A172 (cell line): Measurements from ENCODE around the gene MRPL34. TPM values are rescaled to one million over a fixed set of nuclear protein-coding genes. Genes with fewer than 3 reads are reported as not detected.

Experiments used
- DNase-seq: peaks from one replicate; pipeline ENCODE4 v3.0.0-alpha.2; 2015; ENCODE audit warnings: low spot score
- total RNA-seq: library from RNA; depleted of rRNA; stranded (reverse); fragments of >200 nt; shearing (Covaris generic); gene quantifications from 2 replicates; pipeline ENCODE4 v1.2.3, GENCODE V29; 2014

Gene MRPL34
- total RNA-seq, 1 experiment from 2014 or later = 183 TPM

- DNase-seq = no peak
Observed at GRCh38 chr19:17309965-17310461, 4.3 kb downstream of the MRPL34 start.

DNA sequence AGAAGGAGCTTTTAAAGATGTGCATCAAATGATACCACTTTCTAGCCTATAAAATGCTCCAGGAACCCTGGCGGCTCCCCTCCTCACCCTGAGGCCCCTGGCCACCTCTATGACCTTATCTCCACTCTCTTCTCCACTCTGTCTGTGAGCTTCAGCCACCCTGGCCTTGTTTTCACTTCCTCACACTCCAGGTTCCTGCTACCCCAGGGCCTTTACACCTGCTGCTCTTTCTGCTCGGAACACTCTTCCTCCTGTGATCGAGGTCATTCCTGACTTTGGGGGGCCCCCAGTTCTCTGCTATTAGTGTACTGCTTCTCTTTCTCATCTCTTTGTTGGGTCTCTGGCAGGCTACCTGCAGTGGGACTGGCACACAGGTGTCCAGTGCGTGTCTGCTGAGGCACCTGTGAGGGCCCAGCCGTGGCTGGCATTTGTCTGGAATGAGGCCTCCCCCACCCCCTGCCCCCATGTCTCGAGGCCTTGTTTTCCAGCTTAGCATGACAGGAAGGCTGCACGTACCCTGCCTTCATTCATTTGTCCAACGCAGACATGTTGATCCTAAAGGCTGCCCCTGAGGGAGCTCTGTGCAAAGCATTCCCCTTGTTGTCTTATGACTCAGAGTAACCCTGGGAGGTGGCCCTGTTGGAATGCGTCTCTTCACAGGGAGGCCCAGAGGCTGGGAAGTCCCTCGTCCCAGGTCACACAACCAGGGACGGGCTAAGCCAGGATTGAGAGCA is 6.0 kb downstream of the MRPL34 start:
- DNase-seq = peak; percentile 93

GRCh38 chr19:17312189-17313113 is 6.8 kb downstream of the MRPL34 start:
- DNase-seq = no peak

DNA sequence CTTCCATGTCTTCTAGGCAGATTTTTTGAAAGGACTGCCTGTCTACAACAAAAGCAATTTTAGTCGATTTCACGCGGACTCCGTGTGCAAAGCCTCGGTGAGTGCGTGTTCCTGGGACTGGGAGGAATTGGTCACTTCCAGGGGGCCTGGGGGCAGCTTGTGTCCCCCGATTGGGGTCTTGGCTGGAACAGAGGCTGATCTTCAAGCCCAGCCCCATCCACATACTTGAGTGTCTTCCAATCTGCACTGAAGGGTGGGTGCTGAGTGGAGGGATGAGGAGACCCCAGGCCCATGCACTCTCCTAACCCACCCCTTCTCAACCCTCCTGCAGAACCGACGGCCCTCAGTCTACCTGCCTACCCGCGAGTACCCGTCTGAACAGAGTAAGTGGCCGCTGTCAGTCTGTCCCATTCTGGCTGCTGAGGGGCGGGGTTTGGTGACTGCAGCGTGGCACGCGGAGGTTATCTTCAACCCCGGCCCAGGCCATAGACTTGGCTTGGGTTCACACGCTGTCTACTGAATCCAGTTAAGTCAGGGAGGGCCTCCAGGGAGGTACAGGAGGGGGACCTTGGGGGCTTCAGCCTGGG is 8.4 kb downstream of the MRPL34 start:
- DNase-seq = no peak

GRCh38 chr19:17318966-17319365 is 13.3 kb downstream of the MRPL34 start:
- no peak for DNase-seq

GRCh38 chr19:17319473-17320238 is 14.0 kb downstream of the MRPL34 start:
- no peak for DNase-seq

DNA sequence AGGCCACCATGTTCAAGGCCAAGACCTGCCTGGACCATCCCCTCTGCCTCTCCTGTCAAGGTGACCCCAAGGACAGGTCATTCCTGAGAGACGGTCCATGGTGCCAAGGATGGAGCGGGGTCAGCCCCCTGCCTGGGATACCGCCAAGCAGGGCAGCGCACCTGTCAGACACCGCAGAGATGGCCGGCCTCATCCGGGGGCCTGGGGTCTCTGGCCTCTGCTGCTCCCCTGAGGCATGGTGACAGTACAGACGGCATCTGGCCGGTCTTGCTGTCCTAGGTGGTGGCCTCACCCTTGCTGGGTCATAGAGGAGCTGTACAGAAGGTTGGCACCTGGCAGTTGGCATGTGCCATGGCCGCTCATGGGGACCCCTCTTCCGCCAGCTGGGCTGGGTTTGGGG is 14.8 kb downstream of the MRPL34 start:
- DNase-seq = no peak

DNA sequence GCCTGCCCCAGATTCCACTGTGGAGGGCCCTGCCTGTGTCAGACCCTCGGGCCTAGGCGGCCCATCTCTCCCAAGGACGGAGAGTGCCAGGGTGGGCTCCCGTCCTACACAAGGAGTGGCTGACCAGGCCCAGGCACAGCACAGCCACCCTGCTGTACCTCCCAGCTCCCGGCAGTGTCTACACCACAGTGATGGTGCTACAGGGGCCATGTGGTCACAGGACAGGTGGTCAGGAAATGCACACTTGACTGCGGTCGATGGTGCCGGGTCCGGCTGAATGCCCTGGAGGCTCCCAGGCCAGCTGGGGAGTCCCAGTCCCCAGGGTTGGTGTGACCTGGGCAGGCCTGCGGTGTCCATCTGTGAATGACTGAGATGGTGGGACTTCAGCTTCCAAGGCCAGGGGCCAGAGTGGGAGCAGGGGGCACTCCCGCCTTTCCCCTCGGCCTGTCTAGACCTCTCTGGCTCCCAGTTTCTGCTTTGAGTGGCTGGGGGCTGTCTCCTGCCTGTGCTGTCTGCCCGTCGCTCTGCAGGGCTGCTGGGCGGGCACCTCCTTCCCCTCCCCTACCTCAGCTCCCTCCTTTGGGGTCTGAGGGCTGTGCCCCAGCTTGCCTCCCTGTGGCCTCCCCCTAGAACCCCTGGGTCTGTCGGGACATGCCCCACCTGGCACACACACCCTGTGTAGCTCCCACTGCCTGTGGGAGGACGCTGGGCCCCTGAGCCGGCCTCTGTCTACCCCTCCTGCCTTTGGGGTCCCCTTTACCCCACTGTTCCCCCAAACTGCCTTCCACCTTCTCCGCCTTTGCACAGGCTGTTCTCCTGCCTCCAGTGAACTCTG is 16.2 kb downstream of the MRPL34 start:
- DNase-seq = no peak

DNA sequence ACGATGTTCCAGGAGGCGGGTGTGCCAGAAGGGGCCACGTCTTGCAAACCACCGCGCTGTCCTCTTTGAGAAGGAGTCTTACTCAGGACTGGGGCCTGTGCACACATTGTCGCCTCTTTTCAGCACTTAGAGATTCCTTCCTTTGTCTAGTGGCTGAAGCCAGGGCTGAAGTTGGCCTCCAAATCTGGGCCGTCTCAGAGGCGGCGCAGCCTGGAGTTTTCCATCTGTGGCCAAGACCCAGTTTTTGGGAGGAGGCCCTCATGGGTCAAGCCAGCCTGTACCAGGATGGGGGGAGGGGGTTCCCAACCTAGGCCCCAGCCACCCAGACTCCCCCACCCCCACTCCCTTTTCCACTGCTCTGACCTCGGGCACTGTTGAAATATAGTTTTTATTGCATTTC is 17.2 kb downstream of the MRPL34 start:
- DNase-seq = no peak

- DNase-seq = no peak
Observed at GRCh38 chr19:17323300-17323963, 17.8 kb downstream of the MRPL34 start.

DNA sequence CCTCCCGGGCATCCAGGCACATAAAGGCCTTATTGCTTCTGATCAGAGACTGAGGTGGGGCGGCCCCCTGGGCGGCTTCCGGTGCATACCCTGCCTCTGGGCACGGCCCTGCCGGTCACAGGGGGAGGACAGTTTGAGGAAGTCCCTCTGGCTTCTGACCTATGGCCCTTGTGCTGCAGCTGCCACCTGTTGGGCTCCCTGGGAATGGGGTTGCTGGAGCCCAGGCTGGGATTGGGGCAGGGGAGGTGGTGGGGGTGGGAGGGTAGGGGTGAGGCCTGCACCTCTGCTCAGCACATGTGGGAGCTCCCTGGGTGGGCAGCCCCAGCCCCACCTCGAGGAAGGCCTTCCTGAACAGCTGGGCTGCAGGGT is 18.3 kb downstream of the MRPL34 start:
- no peak for DNase-seq

DNA sequence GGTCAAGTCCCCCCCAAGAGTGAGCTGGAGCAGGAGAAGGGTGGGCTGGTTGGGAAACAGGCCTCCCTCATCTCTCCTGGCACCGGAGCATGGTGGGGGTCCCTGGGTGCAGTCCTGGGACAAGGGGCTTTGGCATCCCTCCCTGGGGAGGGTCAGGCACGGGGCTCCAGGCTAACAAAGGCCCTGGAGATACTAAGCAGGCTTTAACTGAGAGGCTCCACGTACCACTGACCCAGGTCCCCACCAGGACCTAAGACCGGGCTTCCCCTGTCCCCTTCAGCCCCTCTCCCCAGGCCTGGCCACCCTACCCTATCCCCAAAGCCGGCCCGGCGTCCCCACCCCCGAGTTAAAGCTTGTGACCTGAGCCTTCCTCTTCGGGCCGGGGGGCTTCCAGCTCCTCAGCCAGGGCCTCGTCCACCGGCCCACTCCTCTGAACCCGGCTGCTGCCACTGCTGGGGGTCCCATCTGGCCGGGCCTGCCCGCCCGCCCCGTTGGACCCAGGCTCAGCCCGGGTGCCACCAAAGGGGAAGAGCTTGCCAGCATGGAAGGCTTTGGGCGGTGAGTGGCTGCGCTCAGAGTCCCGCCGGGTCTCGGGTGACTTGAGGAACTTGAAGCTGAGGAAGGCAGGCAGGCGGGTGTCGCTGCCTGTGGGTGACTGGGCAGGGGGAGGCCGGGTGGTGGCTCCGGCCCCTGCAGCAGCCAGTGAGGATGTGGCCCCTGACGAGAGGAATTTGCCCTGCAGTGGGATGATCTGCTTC is 18.9 kb downstream of the MRPL34 start:
- no peak for DNase-seq

GRCh38 chr19:17325133-17325532 is 19.5 kb downstream of the MRPL34 start:
- no peak for DNase-seq

GRCh38 chr19:17325881-17326594 is 20.4 kb downstream of the MRPL34 start:
- DNase-seq = no peak

GRCh38 chr19:17326595-17326966 is 20.9 kb downstream of the MRPL34 start:
- no peak for DNase-seq

GRCh38 chr19:17327068-17327653 is 21.5 kb downstream of the MRPL34 start:
- DNase-seq = no peak

- DNase-seq = no peak
Observed at GRCh38 chr19:17327654-17328516, 22.2 kb downstream of the MRPL34 start.
